Measurements from ENCODE around the gene RPS19. TPM values are rescaled to one million over a fixed set of nuclear protein-coding genes. Genes with fewer than 3 reads are reported as not detected.

The RPS19 gene
- polyA plus RNA-seq, 1 donor from 2014 or later: 783 TPM

DNA sequence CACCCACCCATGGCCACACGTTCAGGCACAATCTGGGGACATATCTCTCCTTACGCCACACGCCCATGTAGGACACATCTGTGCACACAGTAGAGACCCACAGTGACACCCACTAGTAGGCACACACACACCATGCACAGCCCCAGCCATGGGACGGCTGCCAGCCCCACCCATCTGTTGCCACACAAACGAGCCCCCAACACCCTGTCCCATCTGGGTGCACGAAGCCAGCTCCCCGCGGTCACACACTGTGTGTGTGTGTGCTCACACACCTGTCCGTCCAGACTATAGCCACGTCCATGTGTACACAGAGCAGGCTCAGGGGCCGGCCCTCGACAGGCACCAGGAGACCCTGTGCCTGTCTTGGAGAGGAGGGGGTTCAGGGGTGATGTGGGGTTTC is 57.6 kb downstream of the RPS19 start:
- no peaks in the 10 kb centered on the region for H3K79me2 ChIP-seq (replicated peaks; ENCODE audit: insufficient read depth, low read length)
- no peaks in the 10 kb centered on the region for H3K9me3 ChIP-seq (ENCODE audit: low read length)
- H3K27me3 ChIP-seq (ENCODE audit: insufficient read depth, low read depth, low read length): peaks cover 86% of the 10 kb centered on the region
- TF ChIP-seq RAD21 (conservative IDR thresholded peaks at IDR 0.05) (no peak), SMC3 (conservative IDR thresholded peaks at IDR 0.05; ENCODE audit: poor library complexity) (no peak), EZH2 (IDR thresholded peaks at IDR 0.05; ENCODE audit: borderline replicate concordance, insufficient read depth, low read length, poor library complexity, severe bottlenecking) (no peak), CTCF (IDR thresholded peaks at IDR 0.05; ENCODE audit: poor library complexity, severe bottlenecking) (no peak), EP300 (conservative IDR thresholded peaks at IDR 0.05; ENCODE audit: poor library complexity, severe bottlenecking) (no peak), MXI1 (conservative IDR thresholded peaks at IDR 0.05; ENCODE audit: poor library complexity, severe bottlenecking) (no peak), POLR2AphosphoS5 (IDR thresholded peaks at IDR 0.05) (no peak), TAF1 (IDR thresholded peaks at IDR 0.05; ENCODE audit: low read depth) (no peak)
- TF ChIP-seq, protein P1, sequence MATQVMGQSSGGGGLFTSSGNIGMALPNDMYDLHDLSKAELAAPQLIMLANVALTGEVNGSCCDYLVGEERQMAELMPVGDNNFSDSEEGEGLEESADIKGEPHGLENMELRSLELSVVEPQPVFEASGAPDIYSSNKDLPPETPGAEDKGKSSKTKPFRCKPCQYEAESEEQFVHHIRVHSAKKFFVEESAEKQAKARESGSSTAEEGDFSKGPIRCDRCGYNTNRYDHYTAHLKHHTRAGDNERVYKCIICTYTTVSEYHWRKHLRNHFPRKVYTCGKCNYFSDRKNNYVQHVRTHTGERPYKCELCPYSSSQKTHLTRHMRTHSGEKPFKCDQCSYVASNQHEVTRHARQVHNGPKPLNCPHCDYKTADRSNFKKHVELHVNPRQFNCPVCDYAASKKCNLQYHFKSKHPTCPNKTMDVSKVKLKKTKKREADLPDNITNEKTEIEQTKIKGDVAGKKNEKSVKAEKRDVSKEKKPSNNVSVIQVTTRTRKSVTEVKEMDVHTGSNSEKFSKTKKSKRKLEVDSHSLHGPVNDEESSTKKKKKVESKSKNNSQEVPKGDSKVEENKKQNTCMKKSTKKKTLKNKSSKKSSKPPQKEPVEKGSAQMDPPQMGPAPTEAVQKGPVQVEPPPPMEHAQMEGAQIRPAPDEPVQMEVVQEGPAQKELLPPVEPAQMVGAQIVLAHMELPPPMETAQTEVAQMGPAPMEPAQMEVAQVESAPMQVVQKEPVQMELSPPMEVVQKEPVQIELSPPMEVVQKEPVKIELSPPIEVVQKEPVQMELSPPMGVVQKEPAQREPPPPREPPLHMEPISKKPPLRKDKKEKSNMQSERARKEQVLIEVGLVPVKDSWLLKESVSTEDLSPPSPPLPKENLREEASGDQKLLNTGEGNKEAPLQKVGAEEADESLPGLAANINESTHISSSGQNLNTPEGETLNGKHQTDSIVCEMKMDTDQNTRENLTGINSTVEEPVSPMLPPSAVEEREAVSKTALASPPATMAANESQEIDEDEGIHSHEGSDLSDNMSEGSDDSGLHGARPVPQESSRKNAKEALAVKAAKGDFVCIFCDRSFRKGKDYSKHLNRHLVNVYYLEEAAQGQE (IDR thresholded peaks at IDR 0.05; ENCODE audit: borderline replicate concordance): no peak
- H3K9me2 ChIP-seq (ENCODE audit: insufficient read depth, low read length): no peaks in the 10 kb centered on the region
- no peak overlapping the region for H3K4me3 ChIP-seq (ENCODE audit: low read length)
- no peaks in the 10 kb centered on the region for H4K20me1 ChIP-seq (ENCODE audit: insufficient read depth)
- no peaks in the 10 kb centered on the region for H3F3A ChIP-seq (ENCODE audit: insufficient read depth, low read length, poor library complexity, severe bottlenecking)
- no peak overlapping the region for H3K27ac ChIP-seq (ENCODE audit: low read length)
- no peak overlapping the region for H3K9ac ChIP-seq (ENCODE audit: low read length)
- no peaks in the 10 kb centered on the region for H3K36me3 ChIP-seq (ENCODE audit: insufficient read depth, low read length)
- no peak overlapping the region for H3K4me2 ChIP-seq (ENCODE audit: low read length)
- no peak overlapping the region for H2AFZ ChIP-seq (ENCODE audit: low read depth, low read length)

DNA sequence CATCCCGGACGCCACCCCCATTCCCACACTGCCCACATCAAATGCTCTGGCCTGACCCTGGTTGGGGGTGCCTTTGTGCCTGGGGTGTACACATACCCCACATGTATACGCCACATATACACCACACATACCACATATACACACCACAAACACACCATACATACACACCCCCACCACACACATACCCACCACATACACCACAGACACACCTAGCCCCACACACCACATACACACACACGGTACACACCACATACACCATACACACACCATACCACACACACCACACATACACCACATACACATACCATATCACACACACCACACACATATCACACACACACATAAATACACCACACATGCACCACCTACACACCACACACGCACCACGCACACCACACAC is 58.0 kb downstream of the RPS19 start:
- Histone ChIP-seq H3K4me2 (ENCODE audit: low read length) (no peak overlapping the region), H3K4me3 (ENCODE audit: low read length) (no peak overlapping the region), H3K27ac (ENCODE audit: low read length) (no peak overlapping the region), H3K9me2 (ENCODE audit: insufficient read depth, low read length) (no peaks in the 10 kb centered on the region), H3K36me3 (ENCODE audit: insufficient read depth, low read length) (no peaks in the 10 kb centered on the region), H4K20me1 (ENCODE audit: insufficient read depth) (no peaks in the 10 kb centered on the region), H3K9ac (ENCODE audit: low read length) (no peak overlapping the region), H3K79me2 (replicated peaks; ENCODE audit: insufficient read depth, low read length) (no peaks in the 10 kb centered on the region), H3F3A (ENCODE audit: insufficient read depth, low read length, poor library complexity, severe bottlenecking) (no peaks in the 10 kb centered on the region), H3K27me3 (ENCODE audit: insufficient read depth, low read depth, low read length) (peaks cover 87% of the 10 kb centered on the region), H2AFZ (ENCODE audit: low read depth, low read length) (no peak overlapping the region), H3K9me3 (ENCODE audit: low read length) (no peaks in the 10 kb centered on the region)
- TF ChIP-seq RAD21 (conservative IDR thresholded peaks at IDR 0.05): no peak
- TF ChIP-seq EP300 (conservative IDR thresholded peaks at IDR 0.05; ENCODE audit: poor library complexity, severe bottlenecking): no peak
- no peak for TF ChIP-seq POLR2AphosphoS5 (IDR thresholded peaks at IDR 0.05)
- TF ChIP-seq, protein P1 (IDR thresholded peaks at IDR 0.05; ENCODE audit: borderline replicate concordance): no peak
- no peak for TF ChIP-seq MXI1 (conservative IDR thresholded peaks at IDR 0.05; ENCODE audit: poor library complexity, severe bottlenecking)
- TF ChIP-seq EZH2 (IDR thresholded peaks at IDR 0.05; ENCODE audit: borderline replicate concordance, insufficient read depth, low read length, poor library complexity, severe bottlenecking): no peak
- TF ChIP-seq SMC3 (conservative IDR thresholded peaks at IDR 0.05; ENCODE audit: poor library complexity): no peak
- TF ChIP-seq TAF1 (IDR thresholded peaks at IDR 0.05; ENCODE audit: low read depth): no peak
